ENCODE measurements around the gene PQBP1.

DNA sequence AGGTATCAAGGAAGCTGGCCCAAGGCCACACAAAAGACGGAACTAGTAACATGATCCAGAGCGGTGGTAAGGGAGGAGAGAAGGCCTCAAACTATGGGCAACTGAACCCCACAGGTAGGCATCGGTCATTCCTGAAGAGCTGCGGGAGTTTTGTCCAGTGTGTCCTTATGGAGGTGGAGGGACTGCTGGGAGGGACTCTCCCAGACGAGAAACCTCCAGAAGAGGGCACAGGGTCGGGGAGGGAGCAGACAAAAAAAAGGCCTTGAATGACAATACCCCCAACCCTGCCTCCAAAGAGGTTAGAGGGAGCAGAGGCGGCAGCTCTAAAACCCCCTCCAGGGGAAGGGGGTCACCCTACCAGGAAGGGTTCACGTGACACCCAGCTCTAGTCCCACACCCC is 6.5 kb downstream of the PQBP1 start:
- TF ChIP-seq, protein P1, sequence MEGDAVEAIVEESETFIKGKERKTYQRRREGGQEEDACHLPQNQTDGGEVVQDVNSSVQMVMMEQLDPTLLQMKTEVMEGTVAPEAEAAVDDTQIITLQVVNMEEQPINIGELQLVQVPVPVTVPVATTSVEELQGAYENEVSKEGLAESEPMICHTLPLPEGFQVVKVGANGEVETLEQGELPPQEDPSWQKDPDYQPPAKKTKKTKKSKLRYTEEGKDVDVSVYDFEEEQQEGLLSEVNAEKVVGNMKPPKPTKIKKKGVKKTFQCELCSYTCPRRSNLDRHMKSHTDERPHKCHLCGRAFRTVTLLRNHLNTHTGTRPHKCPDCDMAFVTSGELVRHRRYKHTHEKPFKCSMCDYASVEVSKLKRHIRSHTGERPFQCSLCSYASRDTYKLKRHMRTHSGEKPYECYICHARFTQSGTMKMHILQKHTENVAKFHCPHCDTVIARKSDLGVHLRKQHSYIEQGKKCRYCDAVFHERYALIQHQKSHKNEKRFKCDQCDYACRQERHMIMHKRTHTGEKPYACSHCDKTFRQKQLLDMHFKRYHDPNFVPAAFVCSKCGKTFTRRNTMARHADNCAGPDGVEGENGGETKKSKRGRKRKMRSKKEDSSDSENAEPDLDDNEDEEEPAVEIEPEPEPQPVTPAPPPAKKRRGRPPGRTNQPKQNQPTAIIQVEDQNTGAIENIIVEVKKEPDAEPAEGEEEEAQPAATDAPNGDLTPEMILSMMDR (IDR thresholded peaks at IDR 0.05; ENCODE audit: insufficient read depth, low read length), result no peak
- TF ChIP-seq POLR2AphosphoS5 (IDR thresholded peaks at IDR 0.05; ENCODE audit: low read depth) (no peak), GABPA (IDR thresholded peaks at IDR 0.05; ENCODE audit: low read depth) (no peak)
- TF ChIP-seq, protein P2, sequence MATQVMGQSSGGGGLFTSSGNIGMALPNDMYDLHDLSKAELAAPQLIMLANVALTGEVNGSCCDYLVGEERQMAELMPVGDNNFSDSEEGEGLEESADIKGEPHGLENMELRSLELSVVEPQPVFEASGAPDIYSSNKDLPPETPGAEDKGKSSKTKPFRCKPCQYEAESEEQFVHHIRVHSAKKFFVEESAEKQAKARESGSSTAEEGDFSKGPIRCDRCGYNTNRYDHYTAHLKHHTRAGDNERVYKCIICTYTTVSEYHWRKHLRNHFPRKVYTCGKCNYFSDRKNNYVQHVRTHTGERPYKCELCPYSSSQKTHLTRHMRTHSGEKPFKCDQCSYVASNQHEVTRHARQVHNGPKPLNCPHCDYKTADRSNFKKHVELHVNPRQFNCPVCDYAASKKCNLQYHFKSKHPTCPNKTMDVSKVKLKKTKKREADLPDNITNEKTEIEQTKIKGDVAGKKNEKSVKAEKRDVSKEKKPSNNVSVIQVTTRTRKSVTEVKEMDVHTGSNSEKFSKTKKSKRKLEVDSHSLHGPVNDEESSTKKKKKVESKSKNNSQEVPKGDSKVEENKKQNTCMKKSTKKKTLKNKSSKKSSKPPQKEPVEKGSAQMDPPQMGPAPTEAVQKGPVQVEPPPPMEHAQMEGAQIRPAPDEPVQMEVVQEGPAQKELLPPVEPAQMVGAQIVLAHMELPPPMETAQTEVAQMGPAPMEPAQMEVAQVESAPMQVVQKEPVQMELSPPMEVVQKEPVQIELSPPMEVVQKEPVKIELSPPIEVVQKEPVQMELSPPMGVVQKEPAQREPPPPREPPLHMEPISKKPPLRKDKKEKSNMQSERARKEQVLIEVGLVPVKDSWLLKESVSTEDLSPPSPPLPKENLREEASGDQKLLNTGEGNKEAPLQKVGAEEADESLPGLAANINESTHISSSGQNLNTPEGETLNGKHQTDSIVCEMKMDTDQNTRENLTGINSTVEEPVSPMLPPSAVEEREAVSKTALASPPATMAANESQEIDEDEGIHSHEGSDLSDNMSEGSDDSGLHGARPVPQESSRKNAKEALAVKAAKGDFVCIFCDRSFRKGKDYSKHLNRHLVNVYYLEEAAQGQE (IDR thresholded peaks at IDR 0.05; ENCODE audit: insufficient replicate concordance, low read depth), result no peak
